GM21619 (cell line): Measurements from ENCODE around the gene ANKRD10.
"Not testable (repeated sequence)": the region's sequence is repeated elsewhere in the genome, so short reads cannot be mapped to it uniquely, and the experiment has no call there.

ENCODE experiments used
- ATAC-seq: cut with Tn5 transposase; IDR thresholded peaks from one replicate; pipeline ENCODE4 v1.9.1; 2021; ENCODE audit not compliant: unreplicated experiment

The ANKRD10 gene

DNA sequence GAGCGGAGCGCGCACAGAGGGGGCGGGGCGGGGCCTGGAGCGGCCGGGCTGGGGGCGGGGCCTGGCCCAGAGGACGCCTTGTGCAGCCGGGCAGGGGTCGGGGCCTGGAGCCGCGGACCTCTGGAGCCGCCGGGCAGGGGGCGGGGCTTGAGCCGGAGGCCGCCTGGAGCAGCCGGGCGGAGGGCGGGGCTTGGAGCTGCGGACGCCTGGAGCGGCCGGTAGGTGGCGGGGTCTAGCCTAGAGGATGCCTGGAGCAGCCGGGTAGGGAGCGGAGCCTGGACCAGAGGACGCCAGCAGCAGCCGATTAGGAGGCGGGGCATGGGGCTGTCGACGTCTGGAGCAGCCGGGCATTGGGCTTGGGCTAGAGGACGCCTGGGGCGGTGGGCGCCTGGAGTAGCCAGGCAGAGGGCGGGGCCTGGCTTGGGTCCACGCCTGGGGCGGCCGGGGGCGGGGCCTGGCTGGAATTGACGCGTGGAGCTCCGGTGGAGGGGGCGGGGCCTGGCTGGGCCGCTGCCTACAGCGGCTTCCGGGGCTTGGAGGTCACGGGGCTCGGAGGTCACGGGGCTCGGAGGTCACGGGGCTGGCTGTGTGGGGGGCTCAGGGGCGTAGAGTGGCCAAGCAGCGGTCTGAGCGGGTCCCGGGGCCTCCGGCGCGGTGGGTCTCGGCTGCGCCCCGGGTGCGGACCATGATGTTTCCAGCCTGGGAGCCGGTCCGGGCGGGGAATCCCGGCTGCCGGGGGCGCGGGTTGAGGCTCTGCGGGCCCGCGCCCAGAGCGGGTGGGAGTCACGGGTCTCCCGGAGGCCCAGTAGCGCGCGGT is at the start of gene ANKRD10:
Gene ANKRD10, minus strand, starts transcription at position 13 of the 817 bp plus-strand sequence. CDS start 135 bp downstream, outside the sequence.
- ATAC-seq = peak; percentile 71

DNA sequence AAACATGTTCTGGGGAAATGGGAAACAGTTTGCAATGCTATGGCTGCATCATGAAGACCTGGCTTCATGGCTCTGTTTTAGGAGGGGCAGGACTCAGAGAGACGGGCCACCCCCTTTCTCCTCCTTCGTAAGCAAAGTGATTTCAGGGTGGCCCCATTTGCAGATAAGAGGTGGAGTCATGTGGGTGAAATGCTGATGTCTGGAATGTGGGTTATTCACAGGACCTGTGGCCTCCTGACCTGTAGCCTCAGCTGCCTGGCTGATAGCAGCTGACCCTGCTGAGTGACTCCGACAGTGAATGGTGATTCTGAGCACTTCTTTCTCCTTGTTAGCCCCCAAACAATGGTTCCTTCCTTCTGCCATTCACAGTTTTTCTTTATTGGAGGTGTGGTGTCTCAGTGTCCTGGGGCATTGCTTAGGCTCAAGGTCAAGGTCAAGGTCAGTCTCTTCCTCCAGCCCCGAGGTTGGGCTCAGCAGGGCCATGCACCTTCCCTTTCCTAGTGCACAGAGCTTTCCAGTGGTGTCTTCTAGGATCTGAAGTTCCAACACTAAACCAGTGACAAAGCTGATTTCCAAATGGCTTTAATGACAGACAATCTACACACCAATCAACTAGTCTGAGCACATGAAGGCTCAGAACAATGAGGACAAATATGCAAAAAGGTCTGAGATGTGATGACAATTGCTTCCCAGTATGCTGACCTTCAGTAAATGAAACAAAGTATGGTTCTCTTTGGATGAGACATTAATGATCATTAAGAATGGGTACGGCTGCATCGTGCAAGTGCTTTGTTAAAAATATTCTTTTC is 49.6 kb upstream of the ANKRD10 start:
- no peak for ATAC-seq

DNA sequence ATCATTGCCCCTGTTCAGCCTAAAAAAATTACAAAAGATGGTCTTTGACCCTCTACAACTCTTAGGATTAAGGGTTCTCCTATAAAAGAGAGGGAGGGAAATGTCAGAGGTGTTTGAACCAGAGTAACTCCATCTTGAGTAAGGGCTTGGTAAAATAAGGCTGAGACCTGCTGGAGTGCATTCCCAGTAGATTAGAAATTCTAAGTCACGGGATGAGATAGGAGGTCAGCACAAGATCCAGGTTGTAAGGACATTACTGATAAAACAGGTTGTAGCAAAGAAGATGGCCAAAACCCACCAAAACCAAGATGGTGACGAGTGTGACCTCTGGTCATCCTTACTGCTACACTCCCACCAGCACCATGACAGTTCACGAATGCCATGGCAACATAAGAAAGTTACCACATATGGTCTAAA is 48.7 kb upstream of the ANKRD10 start:
- no peak for ATAC-seq

DNA sequence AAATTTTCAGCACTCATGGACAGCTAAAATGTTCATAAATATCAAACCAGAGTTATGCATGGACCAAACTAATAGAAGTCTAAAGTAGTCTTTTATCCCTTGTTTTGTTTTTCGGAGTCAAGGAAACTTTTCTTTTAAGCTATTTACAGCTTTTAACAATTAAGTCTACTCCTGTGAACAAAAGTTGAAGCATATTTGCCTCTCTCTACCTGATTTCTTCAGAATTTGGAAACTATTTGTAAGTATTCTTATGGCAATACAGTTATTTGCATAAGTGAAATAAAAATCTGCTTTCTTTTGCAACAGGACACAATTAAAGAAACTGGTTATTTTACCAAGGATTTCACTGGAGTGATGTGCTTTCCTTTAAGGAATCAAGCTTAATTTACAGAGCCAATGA is 47.1 kb upstream of the ANKRD10 start:
- ATAC-seq = no peak

DNA sequence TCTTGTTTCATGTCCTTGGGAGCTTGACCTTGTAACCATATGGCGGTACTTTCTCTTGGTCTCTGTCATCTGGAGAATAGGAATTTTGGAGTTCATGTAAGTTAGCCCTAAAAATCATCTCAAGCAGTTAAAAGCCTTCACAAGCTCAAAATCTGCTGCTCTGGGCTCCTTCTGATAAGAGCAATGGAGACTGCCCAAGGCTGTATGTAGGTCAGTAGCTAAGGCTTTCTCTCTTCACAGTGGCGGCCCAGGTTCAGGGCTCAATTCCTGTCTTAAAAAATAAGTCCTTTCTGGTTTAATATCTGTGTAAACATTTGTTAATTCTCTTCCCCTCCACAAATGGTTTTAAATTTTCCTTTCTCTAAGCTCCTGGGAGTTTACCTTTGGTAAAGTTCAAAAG is 45.3 kb upstream of the ANKRD10 start:
- ATAC-seq = no peak

DNA sequence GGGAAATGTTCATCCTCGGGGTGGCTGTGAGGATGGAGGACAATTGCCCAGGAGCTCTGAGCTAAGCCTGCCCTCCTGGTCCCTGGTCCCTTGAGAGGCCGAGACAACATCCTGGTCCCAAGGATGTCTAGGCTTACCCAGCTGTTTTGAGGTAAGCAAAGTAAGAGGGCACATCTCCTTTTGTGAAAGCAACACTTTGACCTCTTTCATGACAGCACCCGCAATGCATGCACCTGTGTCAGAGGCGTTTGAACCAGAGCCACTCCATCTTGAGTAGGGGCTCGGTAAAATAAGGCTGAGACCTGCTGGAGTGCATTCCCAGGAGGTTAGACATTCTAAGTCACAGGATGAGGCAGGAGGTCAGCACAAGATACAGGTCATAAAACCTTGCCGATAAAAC is 43.1 kb upstream of the ANKRD10 start:
- ATAC-seq = no peak

DNA sequence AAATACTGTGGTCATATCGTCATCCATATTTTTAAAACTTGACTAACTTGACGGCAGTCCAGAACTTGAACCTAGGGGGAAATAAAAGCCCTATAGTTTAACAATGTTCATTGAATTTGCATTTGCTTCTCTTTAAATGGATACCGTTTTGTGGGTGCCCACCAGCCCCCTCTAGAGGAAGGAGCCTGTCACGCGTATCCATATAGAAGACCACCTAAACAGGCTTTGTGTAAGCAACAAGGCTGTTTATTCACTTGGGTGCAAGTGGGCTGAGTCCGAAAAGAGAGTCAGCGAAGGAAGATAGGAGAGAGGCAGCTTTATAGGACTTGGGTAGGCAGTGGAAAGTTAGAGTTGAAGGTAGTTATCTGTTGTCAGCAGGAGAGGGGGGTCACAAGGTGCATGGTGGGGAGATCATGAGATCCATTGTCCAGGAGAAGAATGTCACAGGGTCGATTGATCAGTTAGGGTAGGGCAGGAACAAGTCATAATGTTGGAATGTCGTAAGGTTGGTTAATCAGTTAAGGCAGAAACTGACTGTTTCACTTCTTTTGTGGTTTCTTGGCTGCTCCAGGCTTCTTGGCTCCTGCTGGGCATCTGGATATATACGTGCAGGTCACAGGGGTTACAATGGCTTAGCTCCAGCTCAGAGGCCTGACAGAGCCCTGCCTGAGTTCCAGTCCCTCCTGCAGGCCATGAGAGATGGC is 42.5 kb upstream of the ANKRD10 start:
- ATAC-seq = no peak

DNA sequence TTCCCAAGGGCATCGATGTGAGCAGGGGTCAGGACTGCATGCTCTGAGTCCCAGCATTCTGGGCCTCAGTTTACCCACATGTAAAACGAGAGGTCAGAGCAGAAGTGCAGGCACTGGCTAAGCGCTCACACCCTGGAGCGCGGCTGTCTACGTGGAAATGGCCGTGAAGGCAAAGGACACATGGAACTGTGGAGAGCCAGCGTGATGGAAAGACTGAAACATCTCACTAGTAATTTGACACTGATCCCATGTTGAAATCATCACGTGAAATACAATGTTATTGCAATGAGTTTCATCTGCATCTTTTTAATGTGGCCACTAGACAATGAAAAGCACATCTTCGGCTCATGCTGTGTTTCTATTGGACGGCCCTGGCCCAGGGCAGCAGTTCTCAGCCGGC is 41.3 kb upstream of the ANKRD10 start:
- not testable (repeated sequence) for ATAC-seq

DNA sequence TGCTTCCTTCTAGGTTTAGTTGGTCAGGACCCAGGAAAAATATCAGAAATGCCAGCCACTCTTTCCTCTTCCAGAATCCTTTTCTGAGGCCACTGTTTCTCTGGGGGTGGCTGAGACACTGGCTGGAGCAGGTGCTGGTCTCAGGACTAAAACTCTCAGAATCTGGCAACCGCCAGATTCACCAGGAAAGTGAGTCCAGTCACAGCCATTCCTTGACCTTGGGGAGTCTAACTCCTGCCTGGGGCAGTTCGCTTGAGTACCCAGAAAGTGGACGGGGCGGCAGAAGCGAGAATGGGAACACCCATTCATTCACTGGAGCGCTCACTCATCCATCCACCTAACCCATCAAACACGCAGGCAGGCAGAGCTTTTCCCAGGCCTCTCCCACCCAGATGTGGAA is 40.7 kb upstream of the ANKRD10 start:
- not testable (repeated sequence) for ATAC-seq

DNA sequence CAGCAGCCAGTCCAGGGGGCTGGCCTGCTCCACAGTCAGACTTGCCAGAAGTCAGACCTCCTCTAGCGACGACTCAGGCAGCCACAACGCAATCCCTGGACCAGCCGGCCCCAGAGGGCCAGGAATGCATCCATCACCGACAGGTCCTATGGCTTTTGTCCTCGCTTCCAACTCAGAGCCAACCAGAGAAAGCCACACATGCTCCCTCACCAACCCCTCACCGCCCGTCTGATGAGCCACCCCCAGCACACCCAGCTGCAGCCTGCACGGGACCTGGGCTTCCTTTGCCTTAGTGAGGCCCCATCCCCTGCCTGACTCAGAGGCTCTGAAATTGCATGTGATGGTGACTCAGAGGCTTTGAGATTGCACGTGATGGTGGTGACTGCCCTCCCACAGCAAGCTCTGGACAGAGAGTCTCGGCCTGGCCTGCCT is 40.2 kb upstream of the ANKRD10 start:
- peak; percentile 42 for ATAC-seq

DNA sequence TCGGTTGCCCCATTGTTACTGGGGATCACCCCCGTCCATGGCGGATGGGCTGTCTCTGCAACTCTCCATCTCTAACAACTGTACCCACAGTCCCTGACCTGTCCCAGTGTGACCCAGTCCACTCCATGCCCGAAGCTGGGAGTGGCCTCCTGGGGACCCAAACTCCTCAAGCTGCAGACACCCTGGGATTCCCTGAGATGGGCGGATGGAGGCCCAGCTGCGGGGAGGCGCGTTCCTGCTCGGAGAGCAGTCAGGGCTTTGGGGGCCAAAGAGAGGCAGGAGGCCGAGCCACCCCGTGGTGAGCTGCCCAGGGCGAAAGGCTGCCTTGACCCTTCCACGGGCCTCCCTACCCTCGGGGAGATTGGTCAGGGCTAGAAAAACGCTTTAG is 39.7 kb upstream of the ANKRD10 start:
- not testable (repeated sequence) for ATAC-seq

DNA sequence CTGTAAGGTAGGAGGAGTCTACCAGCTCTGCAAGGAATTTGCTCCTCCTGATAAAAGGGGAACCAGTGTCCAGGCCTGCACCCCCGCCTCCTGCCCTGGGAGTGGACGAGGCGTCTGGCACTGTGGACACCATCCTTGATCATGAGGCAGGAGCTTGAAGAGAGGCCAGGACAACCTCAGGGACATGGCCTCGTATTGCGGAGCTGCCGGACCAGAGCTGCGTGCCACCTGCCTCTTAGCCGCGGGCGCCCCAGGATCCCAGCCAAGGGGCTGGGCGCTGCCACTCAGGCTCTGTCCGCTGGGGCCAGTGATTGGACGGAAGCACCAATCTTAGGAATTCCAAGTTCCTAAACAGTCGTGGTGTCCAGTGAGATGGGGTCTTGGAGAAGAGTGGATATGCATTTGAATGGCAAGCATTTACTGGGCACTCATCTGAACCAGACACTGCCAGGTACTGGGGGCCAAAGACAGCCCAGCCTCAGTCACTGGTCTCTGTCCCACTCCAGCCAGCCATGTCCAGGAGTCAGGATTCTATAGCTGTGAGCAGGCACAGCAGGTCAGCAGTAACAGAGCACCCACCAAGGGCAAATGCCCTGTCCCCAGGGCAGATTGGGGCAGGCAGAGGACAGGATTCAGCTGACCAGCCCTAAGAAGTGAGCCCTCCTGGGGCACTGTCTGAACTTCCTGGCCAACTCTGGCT is 39.1 kb upstream of the ANKRD10 start:
- ATAC-seq = no peak

DNA sequence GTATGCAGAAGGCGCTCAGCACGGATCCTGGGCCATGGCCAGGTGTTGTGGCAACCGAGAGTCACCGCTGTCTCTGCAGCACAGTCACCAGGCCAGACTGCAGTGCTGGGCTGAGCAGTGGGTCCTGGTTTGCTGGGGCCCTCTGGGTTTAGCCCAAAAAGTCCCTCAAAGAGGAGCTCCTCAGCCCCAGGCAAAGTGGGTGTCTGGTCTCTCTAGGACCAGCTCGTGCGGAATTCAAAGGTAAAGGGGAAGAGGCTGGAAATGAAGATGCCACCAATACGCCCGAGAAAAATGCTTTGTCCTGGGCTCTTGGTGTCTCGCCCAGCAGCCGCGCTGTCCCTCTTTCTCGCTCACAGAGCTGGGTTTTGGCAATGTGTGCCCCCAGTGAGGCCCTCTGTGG is 38.5 kb upstream of the ANKRD10 start:
- ATAC-seq = no peak

DNA sequence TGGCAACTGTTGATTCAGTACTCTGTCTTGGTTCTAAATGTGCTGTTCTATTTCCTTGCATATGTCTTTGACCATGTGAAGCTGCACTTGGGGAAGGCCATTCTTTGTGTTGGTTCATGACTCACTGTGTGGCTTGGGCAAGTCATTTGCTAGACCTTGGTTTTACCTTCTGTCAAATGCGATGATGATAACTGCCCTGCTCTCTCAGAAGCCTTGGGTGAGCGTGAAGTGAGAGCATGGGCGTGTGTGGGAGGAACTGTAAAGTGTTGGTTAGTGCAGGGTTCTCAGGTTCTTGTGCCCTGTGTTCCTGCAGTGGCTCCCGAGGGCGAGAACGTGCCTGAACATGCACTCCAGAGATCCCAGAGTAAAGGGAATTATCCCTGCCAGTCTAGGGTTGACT is 37.3 kb upstream of the ANKRD10 start:
- peak; percentile 62 for ATAC-seq

DNA sequence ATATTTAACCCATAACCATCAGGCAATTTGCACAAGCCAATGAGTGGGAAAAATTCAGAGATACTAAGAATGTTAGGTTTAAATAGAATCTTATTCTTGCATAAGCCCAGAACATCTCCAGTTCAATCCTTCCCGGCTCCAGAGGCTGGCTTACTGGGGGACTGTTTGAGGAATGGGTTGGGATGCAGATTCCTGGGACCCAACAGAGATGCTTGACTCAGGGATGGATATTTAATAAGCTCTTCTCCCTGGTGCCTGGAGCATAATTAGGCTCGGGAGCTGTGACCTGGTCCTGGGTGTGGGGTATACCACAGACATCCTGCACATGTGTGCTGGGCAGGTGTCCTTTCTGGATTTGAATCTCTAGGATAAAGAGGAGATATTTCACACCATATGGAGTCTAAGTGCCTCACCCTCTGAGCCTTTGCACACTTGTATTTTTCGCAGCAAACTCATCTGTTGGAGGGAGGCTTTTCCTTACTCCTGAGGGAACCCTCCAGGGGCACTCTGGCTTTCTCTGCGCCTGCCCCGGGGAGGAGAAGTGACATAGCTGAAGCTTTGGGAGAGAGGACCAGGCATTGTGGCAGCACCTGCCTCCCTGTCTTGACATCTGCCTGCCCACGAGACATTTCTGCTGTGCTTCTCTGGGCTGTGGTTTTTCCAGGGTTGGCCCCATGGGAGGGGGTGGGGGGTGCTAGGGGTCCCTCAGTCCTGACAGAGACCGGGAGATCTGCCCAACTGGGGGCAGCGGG is 36.1 kb upstream of the ANKRD10 start:
- ATAC-seq = no peak

DNA sequence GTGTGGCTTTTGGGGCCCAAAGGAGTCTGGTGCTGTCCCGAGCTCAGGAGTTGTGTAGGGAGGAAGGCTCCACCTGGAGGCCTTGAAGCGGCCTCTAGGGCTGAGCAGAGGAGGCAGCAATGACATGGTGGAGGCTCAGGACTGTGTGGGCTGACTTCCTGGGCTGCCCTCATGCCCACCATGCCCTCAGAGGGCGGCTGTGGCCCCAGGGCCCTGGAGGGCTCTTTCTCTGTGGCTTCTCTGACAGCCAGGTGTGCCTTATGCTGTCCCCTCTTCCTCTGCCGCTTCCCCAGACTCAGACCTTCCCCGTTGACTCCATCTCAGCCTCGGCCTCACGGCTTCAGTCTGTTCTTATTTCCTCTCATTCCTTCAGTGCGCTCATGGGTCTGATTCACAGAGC is 35.5 kb upstream of the ANKRD10 start:
- no peak for ATAC-seq

DNA sequence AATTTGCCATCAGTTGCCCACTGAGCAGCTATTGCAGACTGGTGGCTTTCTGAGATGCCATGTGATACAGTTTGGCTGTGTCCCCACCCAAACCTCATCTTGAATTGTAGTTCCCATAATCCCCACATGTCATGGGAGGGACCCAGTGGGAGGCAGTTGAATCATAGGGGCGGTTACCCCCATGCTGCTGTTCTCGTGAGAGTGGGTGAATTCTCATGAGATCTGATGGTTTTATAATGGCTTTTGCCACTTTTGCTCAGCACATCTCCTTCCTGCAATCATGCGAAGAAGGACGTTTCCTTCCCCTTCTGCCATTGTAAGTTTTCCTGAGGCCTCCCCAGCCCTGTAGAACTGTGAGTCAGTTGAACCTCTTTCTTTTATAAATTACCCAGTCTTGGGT is 34.8 kb upstream of the ANKRD10 start:
- ATAC-seq = no peak

DNA sequence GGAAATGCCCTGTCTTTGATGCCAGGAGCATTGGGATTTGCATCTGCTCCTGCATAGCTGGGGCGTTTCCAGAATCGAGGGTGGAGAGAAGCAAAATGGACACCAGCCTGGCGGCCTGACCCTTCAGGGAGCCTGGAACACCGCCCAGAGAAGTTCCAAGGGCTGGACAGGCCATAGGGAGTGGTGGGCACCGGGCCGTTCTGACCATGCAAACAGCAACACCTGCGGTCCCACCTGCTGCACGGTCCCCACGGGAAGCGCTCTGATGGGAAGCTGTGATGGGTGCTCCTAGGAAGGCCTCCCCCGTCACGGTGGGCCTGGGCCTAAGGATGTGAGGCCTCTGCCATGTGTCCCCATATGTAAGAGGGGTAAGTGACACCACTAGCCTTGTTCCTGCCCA is 34.2 kb upstream of the ANKRD10 start:
- ATAC-seq = no peak

DNA sequence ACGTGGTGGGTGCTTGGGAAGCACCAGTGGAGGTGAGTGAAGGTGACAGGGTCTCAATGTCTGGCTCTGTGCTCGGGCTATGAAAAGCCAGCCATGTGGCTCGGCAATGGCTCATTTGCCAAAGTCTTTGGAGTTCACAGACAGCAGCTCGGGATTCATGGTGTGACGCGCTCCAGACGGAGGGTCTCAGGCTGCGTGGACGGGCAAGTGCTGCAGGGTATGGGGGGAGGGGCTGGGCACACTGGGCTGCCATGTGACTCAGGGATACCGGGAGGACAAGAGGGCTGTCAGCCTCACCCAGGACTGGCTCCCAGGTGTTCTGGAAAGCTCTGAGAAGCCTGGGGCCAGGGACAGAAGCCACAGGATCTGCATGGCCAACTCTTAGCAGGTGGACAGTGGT is 32.5 kb upstream of the ANKRD10 start:
- ATAC-seq = not testable (repeated sequence)

DNA sequence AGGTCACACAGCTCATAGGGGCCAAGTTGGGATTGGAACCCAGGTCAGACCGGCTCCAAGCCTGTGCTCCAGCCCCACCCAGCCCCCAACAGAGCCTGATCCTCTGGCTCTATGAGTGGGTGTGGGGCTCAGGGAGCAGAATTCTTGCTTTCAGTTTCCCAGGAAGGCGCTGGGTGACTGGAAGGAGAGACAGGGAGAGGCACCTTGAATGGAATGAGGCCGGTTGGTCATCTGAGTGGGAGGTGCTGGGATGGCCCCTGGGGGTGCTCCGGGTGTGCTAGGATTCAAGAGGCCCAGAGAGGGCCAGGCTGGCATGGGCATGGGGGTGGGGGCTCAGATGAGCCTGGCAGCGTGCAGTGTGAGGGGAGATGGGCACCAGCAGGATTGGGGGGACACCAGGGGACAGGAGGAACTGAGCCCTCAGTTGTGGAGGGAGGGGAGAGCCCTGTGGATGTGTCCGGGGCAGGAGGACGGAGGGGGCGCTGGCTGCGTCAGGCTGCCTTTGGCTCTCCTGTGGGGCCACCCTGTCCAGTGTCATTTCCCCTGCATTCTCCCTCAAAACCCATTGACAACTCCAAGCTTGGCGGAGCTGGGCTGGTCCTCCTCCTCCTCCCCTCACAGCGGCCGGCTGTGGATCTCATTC is 31.2 kb upstream of the ANKRD10 start:
- no peak for ATAC-seq
